Epithelial cell of proximal tubule (primary cell): ENCODE results near the gene AFF3. TPM values are rescaled to one million over a fixed set of nuclear protein-coding genes. Genes with fewer than 3 reads are reported as not detected.

Source experiments
- DNase-seq: peaks from one replicate; pipeline ENCODE4 v3.0.0-alpha.2; 2011; ENCODE audit warnings: low read depth
- H3K4me3 ChIP-seq: 2 replicates; pipeline ENCODE4 v1.5.1; 2011; ENCODE audit warnings: low read depth, mild to moderate bottlenecking, low read length
- total RNA-seq: library from RNA; depleted of rRNA; stranded (reverse); fragments of >200 nt; gene quantifications from 2 replicates; pipeline ENCODE4 v1.2.3, GENCODE V29; 2015
- TF ChIP-seq, protein P1 (sequence below): conservative IDR thresholded peaks from 2 replicates; pipeline ENCODE4 v1.5.1; 2012; ENCODE audit warnings: low read depth, mild to moderate bottlenecking, low read length

The AFF3 gene
- total RNA-seq, 1 donor from 2014 or later = 0.35 TPM

DNA sequence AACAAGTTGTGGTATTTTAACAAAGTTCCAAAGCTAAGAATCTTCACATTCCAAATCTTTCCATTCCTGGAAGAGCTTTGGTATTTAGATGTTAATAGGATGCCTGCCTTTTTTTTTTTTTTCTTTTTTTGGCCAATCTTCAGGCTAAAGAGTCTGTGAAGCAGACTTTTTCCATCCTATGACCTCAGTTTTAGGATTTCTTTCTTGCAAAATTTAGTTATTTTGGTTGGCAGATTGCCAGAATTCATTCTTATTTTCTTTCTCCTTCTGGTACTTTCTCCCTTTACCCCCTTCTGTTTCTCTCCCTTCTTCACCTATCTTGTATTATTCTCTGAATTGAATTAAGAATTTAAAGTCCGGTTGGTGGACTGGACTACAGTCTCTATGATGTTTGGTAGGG is 434.8 kb downstream of the AFF3 start:
- no peak for DNase-seq
- H3K4me3 ChIP-seq = no peak overlapping the region
- TF ChIP-seq, protein P1, sequence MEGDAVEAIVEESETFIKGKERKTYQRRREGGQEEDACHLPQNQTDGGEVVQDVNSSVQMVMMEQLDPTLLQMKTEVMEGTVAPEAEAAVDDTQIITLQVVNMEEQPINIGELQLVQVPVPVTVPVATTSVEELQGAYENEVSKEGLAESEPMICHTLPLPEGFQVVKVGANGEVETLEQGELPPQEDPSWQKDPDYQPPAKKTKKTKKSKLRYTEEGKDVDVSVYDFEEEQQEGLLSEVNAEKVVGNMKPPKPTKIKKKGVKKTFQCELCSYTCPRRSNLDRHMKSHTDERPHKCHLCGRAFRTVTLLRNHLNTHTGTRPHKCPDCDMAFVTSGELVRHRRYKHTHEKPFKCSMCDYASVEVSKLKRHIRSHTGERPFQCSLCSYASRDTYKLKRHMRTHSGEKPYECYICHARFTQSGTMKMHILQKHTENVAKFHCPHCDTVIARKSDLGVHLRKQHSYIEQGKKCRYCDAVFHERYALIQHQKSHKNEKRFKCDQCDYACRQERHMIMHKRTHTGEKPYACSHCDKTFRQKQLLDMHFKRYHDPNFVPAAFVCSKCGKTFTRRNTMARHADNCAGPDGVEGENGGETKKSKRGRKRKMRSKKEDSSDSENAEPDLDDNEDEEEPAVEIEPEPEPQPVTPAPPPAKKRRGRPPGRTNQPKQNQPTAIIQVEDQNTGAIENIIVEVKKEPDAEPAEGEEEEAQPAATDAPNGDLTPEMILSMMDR = no peak

DNA sequence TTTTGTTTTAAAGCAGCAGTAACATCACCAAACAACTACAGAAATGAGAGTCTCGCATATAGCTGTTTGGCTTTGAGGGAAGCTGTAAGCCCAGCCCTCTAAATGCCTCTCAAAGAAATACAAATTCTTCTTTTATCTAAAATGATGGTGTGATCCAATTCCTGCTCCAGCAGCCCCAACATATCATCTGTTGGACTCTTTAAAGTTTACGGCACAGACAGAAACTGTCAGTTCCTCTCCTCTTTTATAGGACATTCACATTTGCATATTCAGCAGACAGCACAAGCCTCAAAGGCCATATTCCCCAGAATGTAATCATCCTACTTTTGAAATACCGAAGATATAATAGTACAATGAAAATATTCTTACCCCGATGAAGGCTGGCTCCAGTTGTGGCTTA is 435.7 kb downstream of the AFF3 start:
- TF ChIP-seq, protein P1 = no peak
- no peak overlapping the region for H3K4me3 ChIP-seq
- DNase-seq = no peak

DNA sequence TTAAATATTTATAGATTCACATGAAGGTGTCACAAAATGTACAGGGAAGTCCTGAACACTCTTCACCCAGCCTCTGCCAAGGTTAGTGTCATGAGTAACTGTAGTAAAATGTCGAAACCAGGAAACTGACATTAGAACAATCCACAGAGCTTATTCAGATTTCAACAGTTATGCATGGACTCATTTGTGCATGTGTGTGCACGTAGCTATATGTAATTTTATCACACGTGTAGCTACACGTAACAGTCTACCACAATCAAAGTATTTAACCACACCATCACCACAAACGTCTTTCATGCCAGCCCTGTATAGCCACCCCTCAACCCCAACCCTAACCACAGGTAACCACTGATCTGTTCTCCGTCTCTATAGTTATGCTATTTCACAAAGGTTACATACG is 440.9 kb downstream of the AFF3 start:
- no peak overlapping the region for H3K4me3 ChIP-seq
- no peak for DNase-seq
- TF ChIP-seq, protein P1 = no peak

DNA sequence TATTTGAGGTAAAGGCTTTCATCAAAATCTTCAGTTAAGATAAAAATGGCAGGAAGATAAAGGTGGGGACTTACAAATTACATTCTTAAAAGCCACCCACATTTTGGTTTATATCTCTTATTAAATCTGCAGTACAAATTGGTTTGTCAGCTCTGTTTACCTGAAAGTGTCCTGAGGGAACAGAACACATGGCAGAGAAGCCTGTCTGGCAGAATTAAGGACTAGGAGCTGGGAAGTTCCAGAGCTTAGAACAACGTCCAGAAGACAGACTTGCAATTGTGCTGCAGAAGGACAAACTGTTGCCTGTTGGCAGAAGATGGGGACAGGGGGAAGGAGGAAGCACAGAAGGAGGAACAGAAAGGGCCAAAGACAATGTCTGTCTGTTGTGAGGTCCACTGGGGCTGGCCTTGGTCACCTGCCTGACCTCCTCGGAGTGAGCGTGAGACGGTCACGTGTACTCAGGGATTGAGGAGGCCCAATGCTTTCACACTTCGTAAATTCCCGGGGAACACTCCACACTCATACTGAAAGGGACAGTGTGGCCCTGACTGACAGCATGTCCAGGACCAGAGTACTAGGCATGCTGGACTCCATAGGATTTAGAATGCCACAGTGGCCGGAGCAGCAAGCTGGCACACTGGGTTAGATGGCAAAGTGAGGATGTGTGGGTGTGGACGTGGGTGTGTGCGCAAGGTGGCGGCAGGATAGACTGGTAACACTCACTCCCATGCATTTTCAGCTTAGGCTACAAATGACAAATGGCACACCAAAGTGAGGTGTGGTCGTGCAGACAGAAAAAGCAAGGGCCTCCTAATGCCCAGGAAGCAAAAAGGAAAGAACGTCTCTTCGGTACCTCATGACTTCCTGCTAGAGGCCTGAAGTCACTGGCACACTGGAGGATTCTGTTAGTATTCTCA is 441.6 kb downstream of the AFF3 start:
- no peak overlapping the region for H3K4me3 ChIP-seq
- TF ChIP-seq, protein P1 = no peak
- no peak for DNase-seq

DNA sequence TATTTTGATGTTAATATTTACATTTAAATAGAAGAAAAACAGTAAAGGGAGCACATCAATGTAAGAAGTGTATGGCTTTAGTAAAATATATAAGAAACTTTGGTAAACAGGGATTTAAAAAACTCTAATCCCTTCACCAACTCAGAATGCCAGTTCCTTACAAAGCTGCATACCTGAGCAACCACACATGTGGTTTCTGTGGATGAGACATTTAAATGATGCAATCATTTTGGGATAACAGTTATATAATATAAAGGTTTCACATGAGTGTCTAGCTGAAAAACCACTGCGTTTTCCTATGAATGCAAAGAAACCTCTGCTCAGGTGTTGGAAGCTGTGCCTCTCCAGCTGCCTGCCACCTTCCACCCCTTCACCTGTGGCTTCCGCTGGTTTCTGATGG is 443.5 kb downstream of the AFF3 start:
- DNase-seq = no peak
- TF ChIP-seq, protein P1 = no peak
- H3K4me3 ChIP-seq = no peak overlapping the region

DNA sequence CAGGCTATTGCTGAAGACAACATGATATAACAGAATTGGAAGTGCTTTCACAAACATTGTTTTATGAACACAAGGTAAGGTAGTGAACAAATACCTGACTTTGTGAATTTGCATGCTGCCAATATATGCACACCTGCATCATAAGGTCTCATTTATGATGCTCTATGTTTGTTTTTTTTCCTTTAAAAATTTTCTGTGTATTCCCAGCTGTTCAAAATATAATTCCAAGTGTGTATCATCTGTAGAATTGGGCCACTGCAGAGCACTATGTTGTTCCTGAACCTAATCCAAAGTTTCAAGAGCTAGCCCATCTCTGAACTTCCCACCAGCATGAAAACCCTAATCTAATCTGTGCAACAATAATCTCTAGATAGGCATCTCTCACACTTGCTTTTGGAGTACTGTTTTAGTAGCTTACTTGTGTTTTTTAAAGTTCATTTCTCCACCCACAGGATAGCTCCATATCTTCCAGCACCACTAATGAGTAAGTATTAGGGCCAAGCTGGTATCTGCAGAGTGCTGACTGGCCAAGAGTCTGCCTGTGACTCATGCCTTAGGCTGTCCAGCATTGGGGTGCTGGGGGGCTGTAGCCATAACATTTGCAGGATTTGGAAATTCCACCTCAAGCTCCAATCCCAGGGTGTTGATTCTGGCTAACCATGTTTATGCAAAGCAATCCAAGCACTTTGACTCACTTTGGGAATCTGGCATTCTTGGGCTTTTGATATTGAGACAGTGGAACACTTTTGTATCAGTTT is 444.4 kb downstream of the AFF3 start:
- H3K4me3 ChIP-seq = no peak overlapping the region
- DNase-seq = no peak
- TF ChIP-seq, protein P1 = no peak

DNA sequence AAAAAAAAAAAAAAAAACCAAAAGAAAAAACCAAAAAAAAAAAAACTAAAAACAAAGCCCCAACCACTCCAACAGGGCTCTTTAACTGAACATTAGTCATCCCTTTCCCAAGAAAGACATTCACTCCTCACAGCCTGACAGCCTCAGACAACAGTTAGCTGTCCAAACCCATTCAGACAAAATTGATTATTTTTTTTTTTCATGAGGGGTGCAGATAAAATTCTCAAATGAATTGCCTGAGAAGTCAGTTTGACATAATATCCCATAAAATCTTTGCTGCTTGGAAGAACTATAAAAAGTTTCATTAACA is 446.5 kb downstream of the AFF3 start:
- H3K4me3 ChIP-seq = no peak overlapping the region
- DNase-seq = no peak
- TF ChIP-seq, protein P1 = no peak
